HG03460 (cell line): ENCODE measurements around the gene TUSC2.

Source experiments
- ATAC-seq: cut with Tn5 transposase; IDR thresholded peaks from one replicate; pipeline ENCODE4 v1.9.1; 2021; ENCODE audit not compliant: unreplicated experiment

TUSC2 gene

GRCh38 chr3:50275141-50275995 is 52.7 kb downstream of the TUSC2 start:
- no peak for ATAC-seq
